SK-N-MC (cell line): ENCODE measurements around the gene ARHGAP44.

Experiments used
- DNase-seq: peaks from one replicate; pipeline ENCODE4 v3.0.0-alpha.2; 2011; ENCODE audit warnings: low read depth, low spot score
- H3K27ac ChIP-seq: fragments of 200-600 bp; sonication (generic); 2 replicates; pipeline ENCODE4 v1.5.1; 2016; ENCODE audit warnings: mixed run types
- H3K36me3 ChIP-seq: fragments of 200-600 bp; sonication (generic); 2 replicates; pipeline ENCODE4 v1.6.1; 2017; ENCODE audit warnings: antibody characterized with exemption, low read length, mixed read lengths; ENCODE audit not compliant: insufficient read depth
- H3K4me3 ChIP-seq: fragments of 200-600 bp; sonication (generic); 2 replicates; pipeline ENCODE4 v1.5.1; 2016
- H3K9ac ChIP-seq: fragments of 200-600 bp; sonication (generic); 2 replicates; pipeline ENCODE4 v1.8.0; 2017; ENCODE audit warnings: mixed run types, mixed read lengths; ENCODE audit not compliant: insufficient read length
- H3K9me3 ChIP-seq: fragments of 200-600 bp; sonication (generic); 2 replicates; pipeline ENCODE4 v1.6.1; 2017; ENCODE audit warnings: low read depth, mild to moderate bottlenecking, antibody characterized with exemption, low read length, moderate library complexity, mixed read lengths
- EZH2 ChIP-seq: fragments of 200-600 bp; sonication (generic); IDR thresholded peaks from one replicate; pipeline ENCODE4 v1.6.1; 2017; ENCODE audit warnings: antibody characterized with exemption
- FOXP2 ChIP-seq: optimal IDR thresholded peaks from 2 replicates; pipeline ENCODE3; 2011; ENCODE audit warnings: mild to moderate bottlenecking, moderate library complexity; ENCODE audit not compliant: insufficient read depth; ENCODE audit errors: extremely low read length, control extremely low read depth
- POLR2AphosphoS5 ChIP-seq: IDR thresholded peaks from 2 replicates; pipeline ENCODE4 v1.6.1; 2012; ENCODE audit warnings: mild to moderate bottlenecking, low read depth, low read length, borderline replicate concordance

Gene ARHGAP44

DNA sequence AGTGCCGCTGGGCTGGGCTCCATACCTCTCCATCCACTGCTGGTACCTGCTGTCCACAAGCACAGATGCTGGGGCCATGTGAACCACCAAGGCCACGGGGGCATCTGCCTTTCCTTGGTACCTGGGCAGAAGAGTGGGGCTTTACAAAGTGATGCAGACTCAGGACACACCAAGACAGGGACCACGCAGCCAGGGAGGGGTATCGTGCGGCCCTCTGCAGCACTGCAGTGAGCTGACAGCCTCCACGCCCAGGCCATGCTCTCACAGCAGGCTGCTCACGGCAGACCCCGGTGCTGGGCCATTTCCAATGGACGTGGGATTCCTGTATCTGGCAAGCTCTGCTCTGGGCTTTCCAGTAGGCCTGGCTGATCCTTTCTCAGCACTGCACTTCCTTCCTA lies 214.2 kb downstream of the ARHGAP44 start:
- no peak for DNase-seq
- no peak overlapping the region for H3K4me3 ChIP-seq
- H3K27ac ChIP-seq = no peak overlapping the region
- no peak overlapping the region for H3K9ac ChIP-seq
- TF ChIP-seq EZH2 = no peak
- TF ChIP-seq FOXP2 = no peak
- TF ChIP-seq POLR2AphosphoS5 = no peak
- H3K36me3 ChIP-seq = peaks cover 66% of the 10 kb centered on the region
- no peaks in the 10 kb centered on the region for H3K9me3 ChIP-seq

DNA sequence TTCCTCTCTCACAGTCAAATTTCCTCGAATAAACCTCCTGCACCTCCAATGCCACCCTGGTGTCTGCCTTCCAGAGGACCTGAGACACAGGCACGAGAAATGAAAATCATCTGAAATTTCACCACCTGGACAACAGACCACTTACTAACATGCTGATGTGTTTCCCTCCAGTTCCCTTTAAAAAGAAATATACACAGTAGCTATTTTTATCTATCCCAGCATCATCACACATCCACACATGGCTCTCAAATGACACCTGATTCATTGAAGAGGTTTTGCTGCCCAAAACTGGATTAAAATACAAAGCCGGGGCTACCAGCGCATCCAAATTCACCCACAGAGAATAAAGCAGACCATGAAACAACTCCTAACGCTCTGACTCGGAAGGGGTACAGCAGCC lies 214.6 kb downstream of the ARHGAP44 start:
- Histone ChIP-seq H3K4me3 (no peak overlapping the region), H3K36me3 (peaks cover 64% of the 10 kb centered on the region), H3K9ac (no peak overlapping the region), H3K27ac (no peak overlapping the region), H3K9me3 (no peaks in the 10 kb centered on the region)
- no peak for TF ChIP-seq FOXP2
- DNase-seq = no peak

DNA sequence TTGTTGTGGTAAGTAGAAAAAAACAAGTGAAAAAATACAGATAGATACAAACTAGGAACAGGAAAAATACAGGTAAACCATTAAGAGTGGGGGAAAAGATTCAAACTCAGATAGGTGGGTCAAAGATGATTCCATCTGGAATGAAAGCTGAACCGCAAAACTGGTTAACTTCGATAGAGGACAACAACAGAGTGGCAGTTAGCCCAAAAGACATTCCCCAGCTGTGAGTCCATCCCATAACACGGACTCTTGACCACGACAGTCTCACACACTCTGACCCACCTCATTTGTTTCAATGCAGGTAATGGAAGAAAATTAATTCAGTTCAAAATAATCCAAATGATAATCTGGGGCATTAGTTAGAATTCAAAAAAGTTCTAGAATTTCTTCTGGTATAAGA lies 215.0 kb downstream of the ARHGAP44 start:
- Histone ChIP-seq H3K36me3 (peaks cover 63% of the 10 kb centered on the region), H3K9ac (no peak overlapping the region), H3K9me3 (no peaks in the 10 kb centered on the region), H3K4me3 (no peak overlapping the region), H3K27ac (no peak overlapping the region)
- DNase-seq = no peak
- TF ChIP-seq FOXP2 (no peak), POLR2AphosphoS5 (no peak), EZH2 (no peak)

DNA sequence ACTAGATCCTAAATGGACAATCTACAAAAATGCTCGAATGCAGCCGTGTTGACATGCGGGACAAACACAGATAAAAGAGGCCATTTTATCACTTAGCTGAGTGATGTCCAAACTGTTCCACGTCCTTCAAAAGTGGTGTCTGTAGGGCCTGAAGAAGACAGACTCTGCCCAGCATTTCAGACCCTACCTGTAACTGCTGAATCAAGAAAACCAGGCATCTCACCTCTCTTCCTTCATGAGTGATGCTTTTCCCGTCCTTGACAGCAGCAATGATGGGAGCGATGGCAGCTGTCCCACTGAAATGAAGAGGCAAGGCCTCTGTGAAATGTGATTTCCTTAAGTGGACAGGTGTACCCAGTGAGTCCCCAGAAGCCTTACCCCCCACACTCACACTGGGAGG lies 216.2 kb downstream of the ARHGAP44 start:
- DNase-seq = no peak
- no peak overlapping the region for H3K27ac ChIP-seq
- no peaks in the 10 kb centered on the region for H3K9me3 ChIP-seq
- peaks cover 62% of the 10 kb centered on the region for H3K36me3 ChIP-seq
- TF ChIP-seq FOXP2 (no peak), POLR2AphosphoS5 (no peak), EZH2 (no peak)
- no peak overlapping the region for H3K9ac ChIP-seq
- H3K4me3 ChIP-seq = no peak overlapping the region

DNA sequence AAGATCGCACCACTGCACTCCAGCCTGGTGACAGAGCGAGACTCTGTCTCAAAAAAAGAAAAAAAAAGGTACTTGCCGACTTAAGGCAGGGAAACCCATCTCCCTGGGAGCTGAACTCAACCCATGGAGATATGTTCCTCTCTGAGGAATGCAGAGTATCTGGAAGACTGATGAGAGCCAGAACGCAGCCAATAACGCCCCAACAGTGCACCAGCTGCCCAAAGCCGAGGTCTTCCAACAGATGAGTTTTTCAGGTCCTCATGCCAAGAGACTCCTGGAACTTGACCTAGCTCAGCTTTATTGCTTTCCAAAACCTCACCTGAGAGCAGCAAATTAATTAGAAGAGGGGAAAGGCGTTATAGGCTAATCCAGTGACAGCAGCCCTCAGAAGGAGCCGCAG lies 219.2 kb downstream of the ARHGAP44 start:
- peaks cover 70% of the 10 kb centered on the region for H3K36me3 ChIP-seq

DNA sequence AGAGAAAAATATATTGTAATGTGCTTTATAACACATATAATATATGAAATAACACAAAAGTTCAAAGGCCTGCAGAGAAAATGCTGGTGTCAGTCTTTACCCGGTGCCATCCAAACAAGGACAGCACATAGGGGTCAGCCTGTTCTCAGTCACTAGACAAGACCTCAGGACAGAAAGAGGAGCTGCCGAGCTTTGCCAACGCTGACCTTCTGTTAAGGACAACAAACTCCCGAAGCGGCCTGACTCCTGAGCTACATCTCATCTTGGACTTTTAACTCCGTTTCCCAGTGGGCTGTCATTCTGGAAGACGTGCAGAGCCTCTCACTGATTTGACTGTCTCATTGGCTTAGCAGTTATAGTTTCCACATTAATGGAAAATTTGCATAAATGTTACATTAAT lies 221.7 kb downstream of the ARHGAP44 start:
- Histone ChIP-seq H3K4me3 (no peak overlapping the region), H3K36me3 (peaks cover 76% of the 10 kb centered on the region), H3K27ac (no peak overlapping the region), H3K9me3 (no peaks in the 10 kb centered on the region), H3K9ac (no peak overlapping the region)
- TF ChIP-seq POLR2AphosphoS5 = no peak
- TF ChIP-seq FOXP2 = no peak
- no peak for TF ChIP-seq EZH2
- DNase-seq = no peak

More for the DNA sequence above, 219.2 kb downstream of the ARHGAP44 start:
- H3K9ac ChIP-seq = no peak overlapping the region
- no peaks in the 10 kb centered on the region for H3K9me3 ChIP-seq
- no peak for DNase-seq
- TF ChIP-seq POLR2AphosphoS5 (no peak), FOXP2 (no peak), EZH2 (no peak)
- no peak overlapping the region for H3K27ac ChIP-seq
- H3K4me3 ChIP-seq = no peak overlapping the region

DNA sequence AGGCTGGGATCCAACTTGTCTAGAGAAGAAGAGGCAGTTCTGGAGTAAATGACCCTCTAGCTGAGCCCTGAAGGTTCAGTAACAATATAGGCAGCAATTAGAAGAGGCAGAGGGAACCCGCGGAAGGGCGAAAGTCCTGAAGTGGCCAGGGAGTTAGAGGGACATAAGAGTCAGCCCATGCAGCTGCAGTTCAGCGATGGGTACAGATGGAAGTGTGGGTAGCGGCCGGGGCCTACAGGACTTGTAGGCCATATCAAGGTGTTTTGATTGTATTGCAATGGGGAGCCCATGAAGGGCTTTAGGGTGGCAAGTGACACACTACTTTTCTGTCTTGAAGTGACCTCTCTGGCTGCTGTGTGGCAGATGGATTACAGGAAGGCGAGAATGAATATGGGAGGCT lies 225.5 kb downstream of the ARHGAP44 start:
- Histone ChIP-seq H3K9me3 (no peaks in the 10 kb centered on the region), H3K27ac (no peak overlapping the region), H3K36me3 (peaks cover 65% of the 10 kb centered on the region), H3K9ac (no peak overlapping the region), H3K4me3 (no peak overlapping the region)
- TF ChIP-seq FOXP2 = no peak
- DNase-seq = no peak

DNA sequence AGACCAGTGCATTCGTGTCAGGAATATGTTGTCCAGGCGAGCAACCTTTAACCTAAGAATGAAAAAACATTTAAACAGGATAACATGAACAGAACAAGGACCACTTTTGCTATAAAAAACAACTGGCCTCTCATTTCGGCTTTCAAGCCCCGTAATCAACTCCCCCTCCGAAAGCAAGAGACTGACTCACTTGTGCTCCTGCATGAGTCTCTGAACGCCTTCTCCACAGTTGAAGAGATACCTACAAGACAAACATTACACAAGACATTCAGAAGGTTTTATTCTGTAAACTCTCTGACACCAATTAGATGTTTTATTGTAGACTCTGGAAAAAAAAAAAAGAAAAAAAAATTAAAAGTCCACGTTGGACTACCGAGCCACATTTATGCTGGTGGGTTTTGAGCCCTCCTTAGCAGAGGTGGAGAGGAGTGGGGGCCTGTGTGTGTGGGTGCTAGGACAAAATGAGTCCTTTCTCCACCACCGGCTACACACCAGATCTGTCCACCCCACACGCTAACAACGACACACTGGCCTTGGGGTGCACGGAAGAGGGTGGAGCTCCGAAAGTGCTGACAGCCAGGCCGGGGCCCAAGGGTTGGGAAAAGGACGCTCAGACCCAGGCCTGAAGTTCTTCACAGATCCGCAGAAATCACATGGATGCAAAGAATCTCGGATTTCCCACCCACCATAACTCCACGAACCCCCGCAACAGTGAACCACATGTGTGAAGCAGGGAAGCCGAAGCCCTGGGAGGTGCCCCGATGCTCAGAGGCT lies 227.8 kb downstream of the ARHGAP44 start:
- H3K36me3 ChIP-seq = peaks cover 42% of the 10 kb centered on the region
- DNase-seq = no peak
- peak overlapping the region; percentile 92 for H3K4me3 ChIP-seq
- no peak overlapping the region for H3K27ac ChIP-seq
- H3K9ac ChIP-seq = peak overlapping the region; percentile 82
- no peaks in the 10 kb centered on the region for H3K9me3 ChIP-seq
- TF ChIP-seq EZH2 = no peak
- no peak for TF ChIP-seq POLR2AphosphoS5
- TF ChIP-seq FOXP2 = no peak
